ENCODE measurements around the gene GSDMA. TPM values are rescaled to one million over a fixed set of nuclear protein-coding genes. Genes with fewer than 3 reads are reported as not detected.
A peak's percentile ranks its signal among the peaks of the same experiment; 100 is the strongest.

GSDMA gene
- total RNA-seq, 2 donors from 2014 or later, result 0.68 to 1.2 TPM

DNA sequence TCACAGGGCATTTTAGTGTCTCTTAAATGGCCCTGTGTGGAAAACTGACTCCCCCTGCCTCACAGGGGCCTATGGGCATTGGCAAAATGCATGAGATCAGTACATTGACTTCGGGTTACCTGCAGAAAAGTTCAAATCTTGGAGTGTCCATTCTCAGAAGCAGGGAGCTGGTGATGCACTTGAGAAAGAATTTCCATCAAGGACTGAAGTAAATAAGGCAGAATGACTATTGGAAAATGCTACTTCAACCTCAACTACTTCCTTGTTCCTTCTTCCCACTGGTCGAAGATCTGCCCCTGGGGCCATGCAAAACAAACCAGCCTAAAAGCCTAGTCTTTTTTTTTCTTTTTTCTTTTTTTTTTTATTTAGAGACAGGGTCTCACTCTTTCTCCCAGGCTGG is 13.8 kb upstream of the GSDMA start:
- H3K4me1 ChIP-seq (ENCODE audit: control insufficient read depth in 1 of 2, low read depth in 2 of 2), result peaks cover 4 to 11% of the 10 kb centered on the region in 2 donors
- no peaks in the 10 kb centered on the region for H3K27me3 ChIP-seq (replicated peaks; ENCODE audit: insufficient read depth)
- H3K9me3 ChIP-seq, result no peaks in the 10 kb centered on the region
- no peak overlapping the region for H3K27ac ChIP-seq
- no peaks in the 10 kb centered on the region for H3K36me3 ChIP-seq
- ATAC-seq (ENCODE audit: insufficient number of reproducible peaks, low FRiP score, low read depth), result no peak
- TF ChIP-seq, protein P1, sequence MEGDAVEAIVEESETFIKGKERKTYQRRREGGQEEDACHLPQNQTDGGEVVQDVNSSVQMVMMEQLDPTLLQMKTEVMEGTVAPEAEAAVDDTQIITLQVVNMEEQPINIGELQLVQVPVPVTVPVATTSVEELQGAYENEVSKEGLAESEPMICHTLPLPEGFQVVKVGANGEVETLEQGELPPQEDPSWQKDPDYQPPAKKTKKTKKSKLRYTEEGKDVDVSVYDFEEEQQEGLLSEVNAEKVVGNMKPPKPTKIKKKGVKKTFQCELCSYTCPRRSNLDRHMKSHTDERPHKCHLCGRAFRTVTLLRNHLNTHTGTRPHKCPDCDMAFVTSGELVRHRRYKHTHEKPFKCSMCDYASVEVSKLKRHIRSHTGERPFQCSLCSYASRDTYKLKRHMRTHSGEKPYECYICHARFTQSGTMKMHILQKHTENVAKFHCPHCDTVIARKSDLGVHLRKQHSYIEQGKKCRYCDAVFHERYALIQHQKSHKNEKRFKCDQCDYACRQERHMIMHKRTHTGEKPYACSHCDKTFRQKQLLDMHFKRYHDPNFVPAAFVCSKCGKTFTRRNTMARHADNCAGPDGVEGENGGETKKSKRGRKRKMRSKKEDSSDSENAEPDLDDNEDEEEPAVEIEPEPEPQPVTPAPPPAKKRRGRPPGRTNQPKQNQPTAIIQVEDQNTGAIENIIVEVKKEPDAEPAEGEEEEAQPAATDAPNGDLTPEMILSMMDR (IDR thresholded peaks at IDR 0.05), result no peak
- no peak overlapping the region for H3K4me3 ChIP-seq
- no peak for DNase-seq (ENCODE audit: low spot score)

DNA sequence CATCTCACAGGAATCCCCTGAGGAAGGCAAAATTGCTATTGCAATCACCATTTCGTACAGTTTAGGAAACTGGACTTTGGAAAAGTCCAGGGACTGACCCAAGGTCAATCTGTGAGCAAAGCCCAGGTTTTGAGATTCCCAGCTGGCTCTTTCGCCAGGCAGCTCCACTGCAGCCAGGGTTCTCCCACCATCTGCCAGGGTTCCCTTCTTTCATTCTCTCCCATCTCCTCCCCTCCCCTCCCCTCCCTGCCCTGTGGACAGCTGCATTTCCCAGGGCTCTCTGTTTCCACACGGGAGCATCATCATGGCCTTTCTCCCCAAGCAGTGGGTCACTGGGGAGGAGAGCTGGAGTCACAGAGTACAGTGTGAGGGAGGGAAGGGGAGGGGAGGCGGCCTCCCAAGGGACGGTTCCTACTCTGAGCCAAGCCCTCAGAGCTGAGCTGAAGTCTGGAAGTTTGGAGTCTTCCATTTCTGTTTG is 11.9 kb upstream of the GSDMA start:
- DNase-seq (ENCODE audit: low spot score) (no peak), ATAC-seq (ENCODE audit: insufficient number of reproducible peaks, low FRiP score, low read depth) (no peak)
- peaks cover 4 to 11% of the 10 kb centered on the region in 2 donors for H3K4me1 ChIP-seq (ENCODE audit: control insufficient read depth in 1 of 2, low read depth in 2 of 2)
- H3K36me3 ChIP-seq, result no peaks in the 10 kb centered on the region
- no peaks in the 10 kb centered on the region for H3K9me3 ChIP-seq
- no peak overlapping the region for H3K4me3 ChIP-seq
- no peaks in the 10 kb centered on the region for H3K27me3 ChIP-seq (replicated peaks; ENCODE audit: insufficient read depth)
- TF ChIP-seq, protein P1 (IDR thresholded peaks at IDR 0.05), result no peak
- no peak overlapping the region for H3K27ac ChIP-seq

DNA sequence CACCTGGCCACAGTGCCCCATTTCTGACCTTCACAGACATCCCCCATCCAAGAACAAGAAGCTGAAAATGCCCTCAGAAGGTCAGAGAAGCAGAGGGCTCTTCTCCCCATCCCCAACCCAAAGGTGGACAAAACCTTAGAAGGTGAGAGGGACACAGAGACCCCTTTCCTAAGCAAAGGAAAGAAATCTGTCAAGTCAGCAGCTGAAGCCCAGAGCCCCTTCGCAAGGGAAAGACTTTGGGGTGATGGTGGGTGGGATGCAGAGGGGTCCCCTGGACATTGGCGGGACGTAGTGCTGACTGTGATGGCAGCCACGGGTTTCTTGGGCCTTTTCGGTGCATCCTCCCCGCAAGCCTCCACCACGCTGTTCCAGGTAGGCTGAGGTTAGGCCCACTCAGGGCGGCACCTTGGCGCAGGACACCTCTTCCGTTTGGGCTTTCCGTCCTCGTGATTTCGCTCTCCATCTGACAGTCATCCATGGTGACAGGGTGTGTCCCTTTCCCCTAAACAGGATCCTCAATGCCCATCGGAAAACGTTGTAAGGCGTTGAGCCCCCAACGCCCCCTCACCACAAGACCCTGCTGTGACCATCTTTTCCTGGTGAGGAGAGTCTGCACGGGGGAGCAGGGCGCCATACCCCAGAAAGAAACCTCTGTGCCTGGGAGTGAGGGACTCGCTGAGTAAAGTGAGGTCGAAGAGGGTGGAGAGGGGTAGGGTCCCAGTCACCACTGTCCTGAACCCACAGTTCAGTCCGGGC is 10.7 kb upstream of the GSDMA start:
- Histone ChIP-seq H3K36me3 (no peaks in the 10 kb centered on the region), H3K27ac (peak overlapping the region; percentile 64 to 68), H3K4me3 (peak overlapping the region; percentile 76), H3K4me1 (ENCODE audit: control insufficient read depth in 1 of 2, low read depth in 2 of 2) (peaks cover 4 to 11% of the 10 kb centered on the region in 2 donors), H3K27me3 (replicated peaks; ENCODE audit: insufficient read depth) (no peaks in the 10 kb centered on the region), H3K9me3 (no peaks in the 10 kb centered on the region)
- TF ChIP-seq, protein P1 (IDR thresholded peaks at IDR 0.05), result no peak
- DNase-seq (ENCODE audit: low spot score), result no peak
- ATAC-seq (ENCODE audit: insufficient number of reproducible peaks, low FRiP score, low read depth), result peak; percentile 1

DNA sequence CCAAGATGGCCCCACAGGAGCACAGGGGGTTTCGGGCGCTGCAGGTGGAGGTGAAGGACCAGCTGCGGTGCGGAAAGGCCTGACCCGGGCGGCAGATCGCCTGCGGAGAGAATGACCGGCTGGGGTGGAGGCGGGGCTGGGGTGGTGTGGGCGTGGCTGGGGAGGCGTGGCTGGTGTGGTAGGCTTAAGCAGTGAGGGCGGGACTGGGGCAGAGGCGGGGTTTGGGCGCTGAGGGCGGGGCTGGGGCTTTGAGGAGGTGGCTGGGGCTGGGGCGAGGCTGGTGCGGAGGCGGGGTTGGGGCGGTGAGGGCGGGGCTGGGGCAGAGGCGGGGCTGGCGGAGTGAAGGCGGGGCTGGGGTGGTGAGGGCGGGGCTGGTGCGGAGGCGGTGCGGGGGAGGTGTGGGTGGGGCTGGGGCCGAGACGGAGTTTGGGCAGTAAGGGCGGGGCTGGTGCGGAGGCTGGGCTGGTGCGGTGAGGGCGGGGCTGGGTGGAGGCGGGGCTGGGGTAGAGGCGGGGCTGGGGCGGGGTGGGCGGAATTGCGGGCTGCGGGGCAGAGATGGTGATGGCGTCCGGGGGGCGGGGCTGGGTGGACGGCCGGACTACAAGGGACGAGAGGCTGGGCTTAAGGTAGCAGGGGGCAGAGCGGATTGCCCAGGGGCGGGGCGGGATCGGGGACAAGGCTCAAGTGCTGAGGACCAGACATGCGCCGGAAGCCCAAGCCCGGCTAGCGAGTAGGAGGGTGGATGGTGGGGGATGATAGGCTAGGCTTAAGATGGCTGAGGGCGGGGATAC is 9.9 kb upstream of the GSDMA start:
- peak; percentile 99 for DNase-seq (ENCODE audit: low spot score)
- no peaks in the 10 kb centered on the region for H3K36me3 ChIP-seq
- H3K9me3 ChIP-seq, result no peaks in the 10 kb centered on the region
- no peaks in the 10 kb centered on the region for H3K27me3 ChIP-seq (replicated peaks; ENCODE audit: insufficient read depth)
- peaks cover 4 to 11% of the 10 kb centered on the region in 2 donors for H3K4me1 ChIP-seq (ENCODE audit: control insufficient read depth in 1 of 2, low read depth in 2 of 2)
- peak overlapping the region; percentile 64 to 68 for H3K27ac ChIP-seq
- H3K4me3 ChIP-seq, result peak overlapping the region; percentile 76
- TF ChIP-seq, protein P1 (IDR thresholded peaks at IDR 0.05), result no peak
- ATAC-seq (ENCODE audit: insufficient number of reproducible peaks, low FRiP score, low read depth), result peak; percentile 88

DNA sequence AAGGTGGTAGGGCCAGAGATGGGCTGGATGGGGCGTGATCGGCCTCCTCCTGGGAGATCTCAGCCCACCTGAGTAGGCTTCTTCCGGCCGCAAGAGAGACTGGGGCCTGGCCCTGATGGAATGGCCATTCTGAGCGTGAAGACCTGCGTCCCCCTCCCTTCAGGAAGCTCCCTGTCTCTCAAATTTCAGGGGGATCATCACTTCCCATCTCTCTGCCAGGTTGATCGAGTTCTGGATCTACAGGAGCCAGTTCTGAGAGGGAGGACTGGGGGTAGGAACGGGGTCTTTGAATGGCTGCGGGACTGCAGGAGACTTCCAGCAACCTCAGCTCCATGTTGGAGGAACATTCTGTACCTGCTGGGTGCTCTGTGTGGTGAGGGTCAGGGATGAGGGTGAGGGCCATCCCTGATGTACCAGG is 9.3 kb upstream of the GSDMA start:
- DNase-seq (ENCODE audit: low spot score), result no peak
- Histone ChIP-seq H3K27me3 (replicated peaks; ENCODE audit: insufficient read depth) (no peaks in the 10 kb centered on the region), H3K4me3 (peak overlapping the region; percentile 66), H3K4me1 (ENCODE audit: control insufficient read depth in 1 of 2, low read depth in 2 of 2) (peaks cover 4 to 11% of the 10 kb centered on the region in 2 donors), H3K9me3 (no peaks in the 10 kb centered on the region), H3K27ac (peak overlapping the region; percentile 18 to 45), H3K36me3 (no peaks in the 10 kb centered on the region)
- no peak for ATAC-seq (ENCODE audit: insufficient number of reproducible peaks, low FRiP score, low read depth)
- TF ChIP-seq, protein P1 (IDR thresholded peaks at IDR 0.05), result no peak

Measured in thoracic aorta (tissue), 2 donors.